PFSK-1 (cell line): ENCODE measurements around the gene CAPN10.

ENCODE experiments used
- SIN3A ChIP-seq: IDR thresholded peaks from 2 replicates; pipeline ENCODE4 v1.6.1; 2012; ENCODE audit warnings: mild to moderate bottlenecking, low read length, moderate library complexity, borderline replicate concordance; ENCODE audit not compliant: insufficient read depth
- TAF1 ChIP-seq: IDR thresholded peaks from 2 replicates; pipeline ENCODE4 v1.6.1; 2012; ENCODE audit warnings: low read length, control low read depth, borderline replicate concordance; ENCODE audit not compliant: insufficient read depth

DNA sequence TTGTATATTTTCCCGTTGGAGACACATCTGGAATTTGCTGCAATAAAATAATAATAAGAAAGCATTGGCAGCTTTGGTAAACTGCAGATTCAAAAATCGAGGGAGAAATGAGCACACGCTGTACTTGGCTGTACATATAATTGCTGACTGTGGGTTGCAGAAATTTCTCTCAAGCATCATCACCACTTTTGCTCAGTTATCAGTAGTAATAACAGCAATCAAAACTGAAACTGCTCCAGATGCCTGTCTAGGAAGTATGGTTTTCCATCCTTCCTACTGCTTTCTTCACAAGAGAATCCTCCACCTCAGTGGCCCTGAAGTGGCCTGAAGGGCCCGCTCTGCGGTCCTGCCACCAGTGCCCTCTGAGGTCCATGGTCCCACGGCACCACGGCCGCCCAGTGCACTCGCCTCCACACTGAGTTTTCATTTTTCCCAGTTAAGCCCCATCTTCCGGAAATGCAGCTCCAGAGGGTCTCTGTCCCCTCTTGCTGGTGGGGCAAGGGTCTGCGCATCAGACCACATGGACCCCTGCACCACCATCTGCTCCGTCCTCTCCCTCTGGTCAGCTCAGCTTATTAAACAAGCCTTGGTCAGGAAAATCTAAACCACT lies 22.5 kb upstream of the CAPN10 start:
- TF ChIP-seq TAF1 (no peak), SIN3A (no peak)
